Stomach smooth muscle (tissue), 2 donors: ENCODE measurements around the gene ZNF830.

Source experiments
- H3K27ac ChIP-seq: one replicate; pipeline ENCODE4 v1.7.0; 2013; ENCODE audit warnings: mild to moderate bottlenecking, low read length, inconsistent platforms
- H3K27me3 ChIP-seq, 2 donors: one replicate each; pipeline ENCODE4 v1.7.0; 2013; ENCODE audit warnings: low read length in 2 of 2; ENCODE audit not compliant: insufficient read depth in 2 of 2, control insufficient read depth in 1 of 2
- H3K36me3 ChIP-seq, 2 donors: one replicate each; pipeline ENCODE4 v1.7.0; 2013; ENCODE audit warnings: low read length in 2 of 2; ENCODE audit not compliant: control insufficient read depth in 2 of 2, insufficient read depth in 2 of 2
- H3K4me1 ChIP-seq: one replicate; pipeline ENCODE4 v1.7.0; 2013; ENCODE audit warnings: low read length; ENCODE audit not compliant: control insufficient read depth, insufficient read depth
- H3K4me3 ChIP-seq, 2 donors: one replicate each; pipeline ENCODE4 v1.7.0; 2013; ENCODE audit warnings: low read length in 2 of 2
- H3K9ac ChIP-seq, 2 donors: one replicate each; pipeline ENCODE4 v1.7.0; 2013; ENCODE audit warnings: low read length in 2 of 2, mild to moderate bottlenecking in 1 of 2
- H3K9me3 ChIP-seq, 2 donors: one replicate each; pipeline ENCODE4 v1.7.0; 2013; ENCODE audit warnings: low read length in 2 of 2; ENCODE audit not compliant: control insufficient read depth in 2 of 2
- donor health status: healthy.
- donor health status: Pancreatic carcinoma.

The ZNF830 gene

GRCh38 chr17:35003778-35004177 is 42.4 kb downstream of the ZNF830 start:
- Histone ChIP-seq H3K4me1 (peaks cover 34% of the 10 kb centered on the region), H3K9ac (no peak overlapping the region), H3K27me3 (no peaks in the 10 kb centered on the region), H3K9me3 (no peaks in the 10 kb centered on the region), H3K36me3 (peaks cover 31 to 46% of the 10 kb centered on the region in 2 donors), H3K27ac (peak overlapping the region; percentile 78), H3K4me3 (no peak overlapping the region)

- H3K27ac ChIP-seq = no peak overlapping the region
- peaks cover 21% of the 10 kb centered on the region for H3K4me1 ChIP-seq
- H3K9me3 ChIP-seq = no peaks in the 10 kb centered on the region
- no peaks in the 10 kb centered on the region for H3K27me3 ChIP-seq
- H3K4me3 ChIP-seq = no peak overlapping the region
- peaks cover 32 to 43% of the 10 kb centered on the region in 2 donors for H3K36me3 ChIP-seq
- H3K9ac ChIP-seq = no peak overlapping the region
Measured at GRCh38 chr17:35006345-35006744, 45.0 kb downstream of the ZNF830 start.

- Histone ChIP-seq H3K27me3 (no peaks in the 10 kb centered on the region), H3K9ac (no peak overlapping the region), H3K36me3 (peaks cover 34 to 43% of the 10 kb centered on the region in 2 donors), H3K27ac (no peak overlapping the region), H3K4me1 (peaks cover 15% of the 10 kb centered on the region), H3K9me3 (no peaks in the 10 kb centered on the region), H3K4me3 (no peak overlapping the region)
Measured at GRCh38 chr17:35006961-35007360, 45.6 kb downstream of the ZNF830 start.

- Histone ChIP-seq H3K36me3 (peaks cover 39 to 41% of the 10 kb centered on the region in 2 donors), H3K4me3 (no peak overlapping the region), H3K9me3 (no peaks in the 10 kb centered on the region), H3K4me1 (no peaks in the 10 kb centered on the region), H3K9ac (no peak overlapping the region), H3K27ac (no peak overlapping the region), H3K27me3 (no peaks in the 10 kb centered on the region)
Measured at GRCh38 chr17:35010093-35010492, 48.8 kb downstream of the ZNF830 start.

- no peaks in the 10 kb centered on the region for H3K4me1 ChIP-seq
- no peak overlapping the region for H3K9ac ChIP-seq
- no peak overlapping the region for H3K27ac ChIP-seq
- no peak overlapping the region for H3K4me3 ChIP-seq
- no peaks in the 10 kb centered on the region for H3K9me3 ChIP-seq
- H3K27me3 ChIP-seq = no peaks in the 10 kb centered on the region
- peaks cover 49 to 53% of the 10 kb centered on the region in 2 donors for H3K36me3 ChIP-seq
Measured at GRCh38 chr17:35011671-35012216, 50.4 kb downstream of the ZNF830 start.
